ENCODE results near the gene ZBTB4.

GRCh38 chr17:7428557-7428956 lies 50.9 kb downstream of the ZBTB4 start, which contains the start of gene SPEM3:
- TF ChIP-seq POLR2A (IDR thresholded peaks at IDR 0.05) (no peak), POLR2AphosphoS5 (IDR thresholded peaks at IDR 0.05) (no peak), CTCF (IDR thresholded peaks at IDR 0.05) (no peak)
